Activated naive CD4-positive, alpha-beta T cell (primary cell): ENCODE measurements around the gene METTL22.
"Not testable (repeated sequence)": the region's sequence is repeated elsewhere in the genome, so short reads cannot be mapped to it uniquely, and the experiment has no call there.

Experiments
- DNase-seq, 4 experiments: peaks; one replicate each; lab custom pipeline; 2025; lab: John Stamatoyannopoulos, UW

The METTL22 gene

GRCh38 chr16:8632675-8633182 lies 11.2 kb downstream of the METTL22 start:
- DNase-seq: no peak

- no peak for DNase-seq
These were observed 13.7 kb downstream of the METTL22 start for GRCh38 chr16:8634991-8635736.

GRCh38 chr16:8639694-8640093 lies 18.2 kb downstream of the METTL22 start:
- DNase-seq: no peak

- DNase-seq: no peak
These were observed 20.2 kb downstream of the METTL22 start for GRCh38 chr16:8641671-8642070.

- no peak for DNase-seq
These were observed 20.6 kb downstream of the METTL22 start for GRCh38 chr16:8642146-8642545.

GRCh38 chr16:8644211-8645140 lies 23.0 kb downstream of the METTL22 start:
- peak in 1 of 4 experiments; percentile 7 for DNase-seq

GRCh38 chr16:8645141-8645521 lies 23.6 kb downstream of the METTL22 start:
- no peak for DNase-seq

- no peak for DNase-seq
These were observed 24.3 kb downstream of the METTL22 start for GRCh38 chr16:8645831-8646230.

GRCh38 chr16:8646326-8647053 lies 25.0 kb downstream of the METTL22 start:
- no peak for DNase-seq

- DNase-seq: no peak
These were observed 26.3 kb downstream of the METTL22 start for GRCh38 chr16:8647721-8648318.

GRCh38 chr16:8648877-8649276 lies 27.4 kb downstream of the METTL22 start:
- no peak for DNase-seq

GRCh38 chr16:8649829-8650554 lies 28.5 kb downstream of the METTL22 start:
- DNase-seq: no peak

- DNase-seq: not testable (repeated sequence)
These were observed 30.5 kb downstream of the METTL22 start for GRCh38 chr16:8651958-8652357.

GRCh38 chr16:8655184-8655717 lies 33.8 kb downstream of the METTL22 start:
- DNase-seq: no peak

- DNase-seq: no peak
These were observed 34.9 kb downstream of the METTL22 start for GRCh38 chr16:8656376-8656775.

- peak in 2 of 4 experiments; percentile 17 to 36 for DNase-seq
These were observed 39.4 kb downstream of the METTL22 start for GRCh38 chr16:8660841-8661301.

GRCh38 chr16:8661703-8662102 lies 40.2 kb downstream of the METTL22 start:
- no peak for DNase-seq

- DNase-seq: no peak
These were observed 41.9 kb downstream of the METTL22 start for GRCh38 chr16:8663192-8664089.

- no peak for DNase-seq
These were observed 44.0 kb downstream of the METTL22 start for GRCh38 chr16:8665529-8665928.

GRCh38 chr16:8667492-8667891 lies 46.0 kb downstream of the METTL22 start:
- no peak for DNase-seq
